K562 (cell line): ENCODE data around the gene CENPP. TPM values are rescaled to one million over a fixed set of nuclear protein-coding genes. Genes with fewer than 3 reads are reported as not detected.

Source experiments
- ATAC-seq: fragments of 200-7000 bp; cut with Tn5 transposase; 3 replicates; pipeline ENCODE4 v1.9.1; 2020; ENCODE audit warnings: moderate library complexity
- BruUV-seq: library from RNA; stranded (reverse); fragments of 400-500 nt; replicated peaks from 2 replicates; lab custom pipeline; 2021; lab: Mats Ljungman, UMichigan
- CTCF ChIA-PET: fragments of 300-600 bp; formaldehyde crosslinking; extraction: SDS; loops from one replicate; lab custom pipeline; 2021; ENCODE audit warnings: low intra/inter-chr PET ratio; lab: Yijun Ruan, JAX
- POLR2A ChIA-PET: fragments of 300-600, 350-650 bp; sonication (Branson Sonifier 250); formaldehyde crosslinking; extraction: SDS; loops from one replicate; lab custom pipeline; 2021; ENCODE audit warnings: antibody characterized with exemption, inconsistent platforms; lab: Yijun Ruan, JAX
- DNase-seq, 4 experiments: peaks; one replicate each; pipeline versions ENCODE4 v3.0.0 to v3.0.0-alpha.2; 2011 to 2018; ENCODE audit warnings: low spot score in 3 of 4, mixed read lengths in 3 of 4; ENCODE audit errors: extremely low read depth in 1 of 4
- FAIRE-seq: peaks from 2 replicates; lab custom pipeline; 2011; peaks lifted over from hg19 to GRCh38; lab: Jason Lieb, UNC
- H2AFZ ChIP-seq: 2 replicates; pipeline ENCODE4 v1.6.0; 2011; ENCODE audit warnings: low read depth, low read length, control low read depth, inconsistent platforms
- H3K27ac ChIP-seq: fragments of 200-600 bp; 3 replicates; pipeline ENCODE4 v1.8.0; 2011; ENCODE audit warnings: low read depth, mild to moderate bottlenecking, control low read depth, inconsistent platforms, low read length, moderate library complexity, mixed read lengths; ENCODE audit errors: extremely low read depth
- H3K27me3 ChIP-seq, 2 experiments: fragments of 300-600 bp in 1 of 2; 2 replicates in 1 of 2; 3 replicates in 1 of 2; pipeline versions ENCODE4 v1.6.0 to v1.8.0; 2011; ENCODE audit warnings: inconsistent platforms in 2 of 2, low read length in 2 of 2, mild to moderate bottlenecking in 1 of 2, mixed read lengths in 1 of 2, moderate library complexity in 1 of 2; ENCODE audit not compliant: control insufficient read depth in 2 of 2, insufficient read depth in 2 of 2
- H3K36me3 ChIP-seq: fragments of 300-600 bp; 3 replicates; pipeline ENCODE4 v1.8.0; 2011; ENCODE audit warnings: mild to moderate bottlenecking, low read length, inconsistent platforms; ENCODE audit not compliant: control insufficient read depth, insufficient read depth
- H3K4me1 ChIP-seq, 2 experiments: fragments of 200-600 bp in 1 of 2; replicated peaks in 1 of 2; 2 replicates in 1 of 2; 3 replicates in 1 of 2; pipeline versions ENCODE4 v1.5.1 to v1.8.0; 2011; ENCODE audit warnings: inconsistent platforms in 2 of 2, low read length in 2 of 2, mild to moderate bottlenecking in 1 of 2, mixed read lengths in 1 of 2, moderate library complexity in 1 of 2; ENCODE audit not compliant: control insufficient read depth in 2 of 2, insufficient read depth in 2 of 2
- H3K4me2 ChIP-seq: 2 replicates; pipeline ENCODE4 v1.6.1; 2011; ENCODE audit warnings: low read length, control low read depth, inconsistent platforms, mixed read lengths; ENCODE audit not compliant: insufficient read depth
- H3K4me3 ChIP-seq: fragments of 200-600 bp; sonication (generic), shearing (Covaris generic); 2 replicates; pipeline ENCODE4 v1.5.1; 2016; ENCODE audit warnings: control low read depth, inconsistent platforms
- H3K79me2 ChIP-seq: fragments of 200-600 bp; 3 replicates; pipeline ENCODE4 v1.8.0; 2011; ENCODE audit warnings: low read length, inconsistent platforms; ENCODE audit not compliant: control insufficient read depth, insufficient read depth
- H3K9ac ChIP-seq, 2 experiments: 2 replicates each; pipeline versions ENCODE4 v1.6.0 to v1.6.1; 2011; ENCODE audit warnings: low read depth in 2 of 2, low read length in 2 of 2, control low read depth in 1 of 2, inconsistent platforms in 1 of 2, mild to moderate bottlenecking in 1 of 2, mixed read lengths in 1 of 2; ENCODE audit not compliant: insufficient read depth in 1 of 2
- H3K9me1 ChIP-seq: one replicate; pipeline ENCODE4 v1.6.0; 2011; ENCODE audit warnings: inconsistent platforms, mild to moderate bottlenecking, low read length, moderate library complexity; ENCODE audit not compliant: control insufficient read depth, insufficient read depth
- H3K9me3 ChIP-seq: replicated peaks from 2 replicates; pipeline ENCODE4 v1.5.1; 2011; ENCODE audit warnings: low read depth, low read length, inconsistent platforms; ENCODE audit not compliant: control insufficient read depth, insufficient read depth
- H4K20me1 ChIP-seq: replicated peaks from 2 replicates; pipeline ENCODE4 v1.6.1; 2011; ENCODE audit warnings: low read length, inconsistent platforms, mixed read lengths; ENCODE audit not compliant: control insufficient read depth, insufficient read depth
- CBFA2T3 ChIP-seq: fragments of 450-650 bp; IDR thresholded peaks from 2 replicates; pipeline ENCODE4 v1.6.1; 2017
- CREB5 ChIP-seq: fragments of 250-450 bp; sonication (Bioruptor Pico); IDR thresholded peaks from 2 replicates; pipeline ENCODE4 v1.5.0; 2020; ENCODE audit warnings: mild to moderate bottlenecking
- E2F1 ChIP-seq: sonication (generic); formaldehyde crosslinking; IDR thresholded peaks from 2 replicates; pipeline ENCODE4 v1.8.1; 2023; ENCODE audit warnings: mild to moderate bottlenecking, missing genetic modification reagents, moderate library complexity
- ETV1 ChIP-seq: fragments of 450-650 bp; conservative IDR thresholded peaks from 2 replicates; pipeline ENCODE4 v1.6.1; 2016; ENCODE audit warnings: missing genetic modification characterization, control low read depth, low read depth, missing compliant biosample characterization
- THRAP3 ChIP-seq: fragments of 450-650 bp; IDR thresholded peaks from 2 replicates; pipeline ENCODE4 v1.6.1; 2016; ENCODE audit warnings: mild to moderate bottlenecking, inconsistent platforms, borderline replicate concordance
- ZNF780A ChIP-seq: fragments of 250-450 bp; sonication (Bioruptor Pico); IDR thresholded peaks from 2 replicates; pipeline ENCODE4 v1.5.0; 2021; ENCODE audit warnings: mild to moderate bottlenecking
- ZNF785 ChIP-seq: fragments of 250-450 bp; sonication (Bioruptor Pico); IDR thresholded peaks from 2 replicates; pipeline ENCODE4 v1.4.0; 2020; ENCODE audit warnings: mild to moderate bottlenecking
- WGBS: fragments of 100-300 bp; shearing (Covaris generic); methylation state at CpG from one replicate; pipeline ENCODE4 v1.1.6; 2016; ENCODE audit warnings: low coverage, mixed read lengths; ENCODE audit not compliant: insufficient coverage; ENCODE audit errors: missing lambda C conversion rate; 5-methylcytosine and 5-hydroxymethylcytosine counted together
- in situ Hi-C: fragments of 300-500 bp; cut with MboI; formaldehyde crosslinking; loops from 4 replicates; pipeline ENCODE4 v1.15.0; 2018; ENCODE audit warnings: inconsistent platforms, mixed read lengths
- intact Hi-C: fragments of 100-400 bp; cut with micrococcal nuclease; formaldehyde crosslinking; loops from 2 replicates; pipeline ENCODE4 v1.14.2; 2022
- polyA plus RNA-seq, 8 experiments: library from polyadenylated mRNA; depleted of rRNA in 4 of 8; stranded (reverse) in 5 of 8; unstranded in 3 of 8; fragments of >200 nt; fragmentation: Nextera tagmentation in 2 of 8; fragmentation: Illumina TruSeq in 1 of 8; extraction: Ambion mirVana in 2 of 8; extraction: Trizol in 1 of 8; gene quantifications; 2 replicates each; pipeline versions ENCODE4 v1.2.1 to v1.2.3, GENCODE V29; 2011 to 2014; ENCODE audit warnings: inconsistent platforms in 1 of 8, missing spikeins in 1 of 8
- total RNA-seq, 7 experiments: library from RNA; depleted of rRNA in 6 of 7; stranded (reverse); fragments of >200 nt in 6 of 7; fragmentation: Illumina TruSeq in 2 of 7; extraction: Trizol in 2 of 7; gene quantifications; 2 replicates each; pipeline versions ENCODE4 v1.2.1 to v1.2.3, GENCODE V29; 2011 to 2021; ENCODE audit warnings: low replicate concordance in 1 of 7

Gene CENPP
- total and polyA plus RNA-seq, 9 of the 15 experiments (the other 6 are each of a cell fraction or from before 2014, with no cell fraction given): 8.0 to 28.5 (median 17.9) TPM

- Histone ChIP-seq H3K4me1 (peaks cover 0 to 5% of the 10 kb centered on the region in 2 experiments; a peak in 1 of 5 replicates), H2AFZ (no peak overlapping the region), H3K36me3 (peaks cover 67% of the 10 kb centered on the region), H3K79me2 (no peaks in the 10 kb centered on the region), H3K9ac (no peak overlapping the region), H3K9me3 (no peaks in the 10 kb centered on the region), H3K4me3 (no peak overlapping the region), H3K9me1 (no peaks in the 10 kb centered on the region), H3K27me3 (no peaks in the 10 kb centered on the region), H3K27ac (no peak overlapping the region), H4K20me1 (no peaks in the 10 kb centered on the region), H3K4me2 (no peak overlapping the region)
- 87% methylated on average over 9 of the region's 9 CpGs for WGBS
- BruUV-seq: no TSS peak
- POLR2A ChIA-PET: no interaction called here
- no peak for TF ChIP-seq E2F1
- no peak for TF ChIP-seq ZNF785 (CRISPR knock-in tag)
- TF ChIP-seq ZNF780A (CRISPR knock-in tag): no peak
- TF ChIP-seq CBFA2T3: no peak
- no peak for TF ChIP-seq CREB5
- TF ChIP-seq ETV1 (tag): no peak
- no peak for TF ChIP-seq THRAP3
- FAIRE-seq (no peak), DNase-seq (no peak), ATAC-seq (no peak)
- intact Hi-C loops: loop anchor here (1.0 to 10.0 kb wide), 5 partner anchors 126 to 495 kb away; no protein-coding TSS in a partner anchor
- CTCF ChIA-PET: interaction anchor here (1.2 to 1.8 kb wide), 5 partner anchors 128 to 500 kb away, joined by 5 to 16 read pairs (median 7); no protein-coding TSS in a partner anchor
- in situ Hi-C loops: loop anchor here (10.0 kb wide), 1 partner anchor 309 kb away; the partner anchor contains the start of genes CENPP and NOL8
These were observed 308.0 kb downstream of the CENPP start for GRCh38 chr9:92633614-92634278.
